NB4 (cell line): ENCODE data around the gene HTT.
"Not testable (repeated sequence)": the region's sequence is repeated elsewhere in the genome, so short reads cannot be mapped to it uniquely, and the experiment has no call there.

Source experiments
- DNase-seq: peaks from one replicate; pipeline ENCODE4 v3.0.0; 2010; ENCODE audit warnings: low read depth
- H3K4me3 ChIP-seq: one replicate; pipeline ENCODE4 v1.5.1; 2011; ENCODE audit warnings: mild to moderate bottlenecking, low read depth, low read length, moderate library complexity
- MYC ChIP-seq: IDR thresholded peaks from 2 replicates; pipeline ENCODE4 v1.6.1; 2011; ENCODE audit warnings: low read depth, low read length
- POLR2A ChIP-seq: IDR thresholded peaks from 2 replicates; pipeline ENCODE4 v1.6.1; 2011; ENCODE audit warnings: mild to moderate bottlenecking; ENCODE audit not compliant: insufficient read length; ENCODE audit errors: extremely low read depth
- TF ChIP-seq, protein P1 (sequence below): IDR thresholded peaks from 2 replicates; pipeline ENCODE4 v1.6.1; 2011; ENCODE audit warnings: low read depth, low read length
- TF ChIP-seq, protein P2 (sequence below): IDR thresholded peaks from one replicate; pipeline ENCODE4 v1.5.1; 2012; ENCODE audit warnings: low read depth, low read length

HTT gene

DNA sequence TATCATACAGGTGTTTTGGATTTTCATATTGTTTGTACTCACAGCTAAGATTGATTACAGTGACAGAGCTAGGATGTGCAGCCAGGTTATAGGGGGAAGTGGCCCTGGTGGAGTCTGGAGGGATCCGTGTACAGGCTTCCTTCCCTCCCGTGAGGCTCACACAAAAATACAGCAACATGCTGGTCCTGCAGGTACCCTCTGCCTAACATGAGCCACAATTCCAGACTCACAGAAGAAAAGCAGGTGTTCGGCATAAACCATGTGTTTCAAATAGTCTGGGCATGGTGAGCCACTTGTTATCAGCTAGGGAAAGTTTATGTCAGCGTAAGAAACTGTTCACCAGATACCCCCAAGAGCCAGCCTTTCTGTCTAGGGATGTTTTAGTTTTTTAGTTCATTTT lies 82.9 kb downstream of the HTT start:
- TF ChIP-seq MYC: no peak
- TF ChIP-seq, protein P1, sequence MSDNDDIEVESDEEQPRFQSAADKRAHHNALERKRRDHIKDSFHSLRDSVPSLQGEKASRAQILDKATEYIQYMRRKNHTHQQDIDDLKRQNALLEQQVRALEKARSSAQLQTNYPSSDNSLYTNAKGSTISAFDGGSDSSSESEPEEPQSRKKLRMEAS: no peak
- no peak for TF ChIP-seq POLR2A
- TF ChIP-seq, protein P2, sequence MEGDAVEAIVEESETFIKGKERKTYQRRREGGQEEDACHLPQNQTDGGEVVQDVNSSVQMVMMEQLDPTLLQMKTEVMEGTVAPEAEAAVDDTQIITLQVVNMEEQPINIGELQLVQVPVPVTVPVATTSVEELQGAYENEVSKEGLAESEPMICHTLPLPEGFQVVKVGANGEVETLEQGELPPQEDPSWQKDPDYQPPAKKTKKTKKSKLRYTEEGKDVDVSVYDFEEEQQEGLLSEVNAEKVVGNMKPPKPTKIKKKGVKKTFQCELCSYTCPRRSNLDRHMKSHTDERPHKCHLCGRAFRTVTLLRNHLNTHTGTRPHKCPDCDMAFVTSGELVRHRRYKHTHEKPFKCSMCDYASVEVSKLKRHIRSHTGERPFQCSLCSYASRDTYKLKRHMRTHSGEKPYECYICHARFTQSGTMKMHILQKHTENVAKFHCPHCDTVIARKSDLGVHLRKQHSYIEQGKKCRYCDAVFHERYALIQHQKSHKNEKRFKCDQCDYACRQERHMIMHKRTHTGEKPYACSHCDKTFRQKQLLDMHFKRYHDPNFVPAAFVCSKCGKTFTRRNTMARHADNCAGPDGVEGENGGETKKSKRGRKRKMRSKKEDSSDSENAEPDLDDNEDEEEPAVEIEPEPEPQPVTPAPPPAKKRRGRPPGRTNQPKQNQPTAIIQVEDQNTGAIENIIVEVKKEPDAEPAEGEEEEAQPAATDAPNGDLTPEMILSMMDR: no peak
- no peak overlapping the region for H3K4me3 ChIP-seq
- no peak for DNase-seq

DNA sequence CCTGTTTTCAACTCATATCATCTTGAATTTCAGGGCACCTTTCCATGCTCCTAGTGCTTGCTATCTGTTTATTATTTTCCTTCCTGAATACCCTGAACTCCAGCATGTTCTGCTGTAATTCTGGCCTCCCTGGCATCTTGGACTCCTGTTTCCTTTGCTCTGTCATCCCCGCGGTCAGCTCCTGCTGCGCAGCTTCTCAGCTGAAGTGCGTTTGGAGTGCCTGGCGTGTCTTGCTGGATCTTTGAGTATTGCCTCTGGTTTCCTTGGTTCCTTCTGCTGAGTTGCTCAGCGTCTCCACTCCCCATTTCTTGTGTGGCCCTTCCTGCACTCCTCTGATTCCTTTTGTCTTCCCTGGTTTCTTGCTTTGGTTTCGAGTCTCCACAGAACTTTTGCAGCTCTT lies 84.4 kb downstream of the HTT start:
- no peak for DNase-seq
- no peak overlapping the region for H3K4me3 ChIP-seq
- TF ChIP-seq POLR2A: no peak
- TF ChIP-seq, protein P2: no peak
- TF ChIP-seq, protein P1: no peak
- no peak for TF ChIP-seq MYC

DNA sequence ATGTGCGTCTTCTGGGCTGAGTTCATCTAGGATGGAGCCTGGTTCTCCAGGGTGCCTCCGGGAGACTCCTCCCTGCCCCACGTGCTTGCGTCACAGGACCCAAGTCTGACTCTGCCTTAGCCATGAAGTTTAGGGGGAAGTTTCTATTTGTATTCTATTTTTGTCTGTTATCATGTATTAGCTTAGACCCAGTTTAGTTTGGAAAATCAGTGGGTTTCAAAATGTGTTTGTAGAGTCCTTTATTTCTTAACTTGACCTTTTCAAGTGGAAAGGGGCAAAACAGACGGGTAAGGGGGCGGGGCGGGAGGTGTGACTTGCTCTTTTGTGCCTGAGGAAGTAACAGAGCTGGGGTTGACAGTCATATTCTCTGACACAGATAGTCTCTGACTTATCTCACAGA lies 86.0 kb downstream of the HTT start:
- DNase-seq: no peak
- H3K4me3 ChIP-seq: no peak overlapping the region
- TF ChIP-seq POLR2A: no peak
- TF ChIP-seq, protein P1: no peak
- TF ChIP-seq MYC: no peak
- TF ChIP-seq, protein P2: no peak

DNA sequence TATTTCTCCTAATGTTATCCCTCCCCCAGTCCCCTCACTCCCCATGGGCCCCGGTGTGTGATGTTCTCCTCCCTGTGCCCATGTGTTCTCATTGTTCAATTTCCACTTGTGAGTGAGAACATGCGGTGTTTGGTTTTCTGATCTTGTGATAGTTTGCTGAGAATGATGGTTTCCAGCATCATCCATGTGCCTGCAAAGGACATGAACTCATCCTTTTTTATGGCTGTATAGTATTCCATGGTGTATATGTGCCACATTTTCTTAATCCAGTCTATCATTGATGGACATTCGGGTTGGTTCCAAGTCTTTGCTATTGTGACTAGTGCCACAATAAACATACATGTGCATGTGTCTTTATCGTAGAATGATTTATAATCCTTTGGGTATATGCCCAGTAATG lies 86.6 kb downstream of the HTT start:
- DNase-seq, H3K4me3 ChIP-seq: not testable (repeated sequence)

DNA sequence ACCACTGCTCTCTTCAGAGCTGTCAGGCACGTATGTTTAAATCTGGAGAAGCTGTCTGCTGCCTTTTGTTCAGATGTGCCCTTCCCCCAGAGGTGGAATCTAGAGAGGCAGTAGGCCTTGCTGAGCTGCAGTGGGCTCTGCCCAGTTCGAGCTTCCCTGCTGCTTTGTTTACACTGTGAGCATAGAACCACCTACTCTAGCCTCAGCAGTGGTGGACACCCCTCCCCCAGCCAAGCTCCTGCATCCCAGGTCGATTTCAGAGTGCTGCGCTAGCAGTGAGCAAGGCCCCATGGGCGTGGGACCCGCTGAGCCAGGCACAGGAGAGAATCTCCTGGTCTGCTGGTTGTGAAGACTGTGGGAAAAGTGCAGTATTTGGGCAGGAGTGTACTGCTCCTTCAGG lies 92.0 kb downstream of the HTT start:
- not testable (repeated sequence) for H3K4me3 ChIP-seq, DNase-seq

DNA sequence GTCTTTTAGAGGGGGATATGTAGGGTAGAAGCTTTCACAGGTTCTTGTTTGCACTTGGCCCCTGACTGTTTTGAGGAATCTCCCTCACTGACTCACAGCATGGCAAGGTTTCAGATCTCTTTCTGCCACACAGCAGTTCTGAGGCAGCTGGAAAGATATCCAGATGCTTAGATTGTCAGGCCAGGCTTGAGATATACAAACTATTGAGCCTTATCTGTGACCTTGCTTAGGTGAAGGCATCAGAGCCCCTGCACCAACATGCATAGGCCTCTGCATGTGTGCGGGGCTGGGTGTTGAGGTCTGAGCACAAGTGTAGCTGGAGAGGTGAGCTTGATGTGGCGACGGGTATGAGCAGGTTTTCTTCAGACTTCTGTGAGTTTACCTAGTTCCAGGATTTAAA lies 93.5 kb downstream of the HTT start:
- no peak for TF ChIP-seq MYC
- no peak for TF ChIP-seq POLR2A
- TF ChIP-seq, protein P1: no peak
- TF ChIP-seq, protein P2: no peak
- no peak overlapping the region for H3K4me3 ChIP-seq
- no peak for DNase-seq

DNA sequence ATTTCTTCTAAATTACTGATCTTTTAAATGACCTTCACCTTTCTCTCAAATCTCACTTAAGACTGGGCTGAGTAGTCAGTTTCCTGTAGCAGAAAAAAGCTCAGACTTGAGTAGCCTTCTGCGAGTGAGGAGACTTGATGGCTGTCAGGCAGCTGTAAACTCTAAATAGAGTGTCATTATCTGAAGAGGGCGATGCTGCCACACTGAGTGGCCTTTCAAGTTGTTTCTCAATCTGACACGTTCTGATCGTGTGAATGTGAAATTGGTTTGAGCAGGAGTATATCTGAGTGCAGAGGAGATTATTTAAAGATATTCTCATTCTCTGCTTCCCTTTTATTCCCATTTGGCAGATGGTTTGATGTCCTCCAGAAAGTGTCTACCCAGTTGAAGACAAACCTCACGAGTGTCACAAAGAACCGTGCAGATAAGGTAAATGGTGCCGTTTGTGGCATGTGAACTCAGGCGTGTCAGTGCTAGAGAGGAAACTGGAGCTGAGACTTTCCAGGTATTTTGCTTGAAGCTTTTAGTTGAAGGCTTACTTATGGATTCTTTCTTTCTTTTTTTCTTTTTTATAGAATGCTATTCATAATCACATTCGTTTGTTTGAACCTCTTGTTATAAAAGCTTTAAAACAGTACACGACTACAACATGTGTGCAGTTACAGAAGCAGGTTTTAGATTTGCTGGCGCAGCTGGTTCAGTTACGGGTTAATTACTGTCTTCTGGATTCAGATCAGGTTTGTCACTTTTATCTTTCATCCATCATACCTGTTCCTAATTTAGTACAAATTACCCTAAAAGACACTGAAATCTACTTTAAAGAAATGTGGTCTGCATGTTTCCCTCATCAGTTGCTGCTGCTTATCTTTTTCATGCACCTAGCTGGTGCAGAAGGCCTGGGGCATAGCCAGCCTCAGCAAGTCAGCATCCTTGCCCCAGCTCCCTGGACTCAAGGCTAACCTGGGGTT lies 100.2 kb downstream of the HTT start:
- TF ChIP-seq POLR2A (no peak), MYC (no peak)
- TF ChIP-seq, protein P2: no peak
- TF ChIP-seq, protein P1: no peak
- no peak for DNase-seq

More for the DNA sequence above, 100.2 kb downstream of the HTT start:
- no peak overlapping the region for H3K4me3 ChIP-seq
